HCT116 (cell line): ENCODE results near the gene TLE3.

Source experiments
- ATF3 ChIP-seq: IDR thresholded peaks from 2 replicates; pipeline ENCODE4 v1.6.1; 2012
- CBX3 ChIP-seq: IDR thresholded peaks from 2 replicates; pipeline ENCODE4 v1.6.1; 2012; ENCODE audit warnings: low read depth
- EZH2 ChIP-seq: fragments of 200-600 bp; sonication (generic); IDR thresholded peaks from 2 replicates; pipeline ENCODE4 v1.6.1; 2017; ENCODE audit warnings: antibody characterized with exemption, mixed run types
- JUND ChIP-seq: IDR thresholded peaks from 2 replicates; pipeline ENCODE4 v1.6.1; 2012
- POLR2A ChIP-seq: IDR thresholded peaks from 2 replicates; pipeline ENCODE4 v1.7.0; 2011; ENCODE audit warnings: borderline replicate concordance; ENCODE audit not compliant: insufficient read depth, insufficient read length; ENCODE audit errors: extremely low read depth
- SP1 ChIP-seq: IDR thresholded peaks from 2 replicates; pipeline ENCODE4 v1.6.1; 2012; ENCODE audit warnings: low read depth
- SRF ChIP-seq: IDR thresholded peaks from 2 replicates; pipeline ENCODE4 v1.6.1; 2012; ENCODE audit warnings: low read depth
- TF ChIP-seq, protein P1 (sequence below), 3 experiments: fragments of 200-600 bp in 1 of 3; sonication (generic) in 1 of 3; IDR thresholded peaks in 2 of 3; conservative IDR thresholded peaks in 1 of 3; 2 replicates each; pipeline ENCODE4 v1.5.1; 2012 to 2017; ENCODE audit warnings: low read depth in 2 of 3, low read length in 2 of 3, antibody characterized with exemption in 1 of 3, borderline replicate concordance in 1 of 3, control low read depth in 1 of 3, mild to moderate bottlenecking in 1 of 3, mixed read lengths in 1 of 3, mixed run types in 1 of 3, moderate library complexity in 1 of 3; ENCODE audit not compliant: insufficient read depth in 1 of 3
- TF ChIP-seq, protein P2 (sequence below): IDR thresholded peaks from 2 replicates; pipeline ENCODE4 v1.6.1; 2012

- TF ChIP-seq POLR2A (no peak), EZH2 (no peak), SRF (no peak), JUND (no peak), SP1 (no peak), ATF3 (no peak), CBX3 (no peak)
- TF ChIP-seq, protein P1, sequence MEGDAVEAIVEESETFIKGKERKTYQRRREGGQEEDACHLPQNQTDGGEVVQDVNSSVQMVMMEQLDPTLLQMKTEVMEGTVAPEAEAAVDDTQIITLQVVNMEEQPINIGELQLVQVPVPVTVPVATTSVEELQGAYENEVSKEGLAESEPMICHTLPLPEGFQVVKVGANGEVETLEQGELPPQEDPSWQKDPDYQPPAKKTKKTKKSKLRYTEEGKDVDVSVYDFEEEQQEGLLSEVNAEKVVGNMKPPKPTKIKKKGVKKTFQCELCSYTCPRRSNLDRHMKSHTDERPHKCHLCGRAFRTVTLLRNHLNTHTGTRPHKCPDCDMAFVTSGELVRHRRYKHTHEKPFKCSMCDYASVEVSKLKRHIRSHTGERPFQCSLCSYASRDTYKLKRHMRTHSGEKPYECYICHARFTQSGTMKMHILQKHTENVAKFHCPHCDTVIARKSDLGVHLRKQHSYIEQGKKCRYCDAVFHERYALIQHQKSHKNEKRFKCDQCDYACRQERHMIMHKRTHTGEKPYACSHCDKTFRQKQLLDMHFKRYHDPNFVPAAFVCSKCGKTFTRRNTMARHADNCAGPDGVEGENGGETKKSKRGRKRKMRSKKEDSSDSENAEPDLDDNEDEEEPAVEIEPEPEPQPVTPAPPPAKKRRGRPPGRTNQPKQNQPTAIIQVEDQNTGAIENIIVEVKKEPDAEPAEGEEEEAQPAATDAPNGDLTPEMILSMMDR (IDR thresholded peaks at IDR 0.05 in 2 of 3, conservative IDR thresholded peaks at IDR 0.05 in 1 of 3; ENCODE audit: borderline replicate concordance in 1 of 3, insufficient read depth in 1 of 3, low read depth in 2 of 3, low read length in 2 of 3) = no peak
- TF ChIP-seq, protein P2, sequence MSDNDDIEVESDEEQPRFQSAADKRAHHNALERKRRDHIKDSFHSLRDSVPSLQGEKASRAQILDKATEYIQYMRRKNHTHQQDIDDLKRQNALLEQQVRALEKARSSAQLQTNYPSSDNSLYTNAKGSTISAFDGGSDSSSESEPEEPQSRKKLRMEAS = no peak
Observed at GRCh38 chr15:70132139-70132538, 34.4 kb upstream of the TLE3 start.
